ENCODE results near the gene EVI5.

EVI5 gene

DNA sequence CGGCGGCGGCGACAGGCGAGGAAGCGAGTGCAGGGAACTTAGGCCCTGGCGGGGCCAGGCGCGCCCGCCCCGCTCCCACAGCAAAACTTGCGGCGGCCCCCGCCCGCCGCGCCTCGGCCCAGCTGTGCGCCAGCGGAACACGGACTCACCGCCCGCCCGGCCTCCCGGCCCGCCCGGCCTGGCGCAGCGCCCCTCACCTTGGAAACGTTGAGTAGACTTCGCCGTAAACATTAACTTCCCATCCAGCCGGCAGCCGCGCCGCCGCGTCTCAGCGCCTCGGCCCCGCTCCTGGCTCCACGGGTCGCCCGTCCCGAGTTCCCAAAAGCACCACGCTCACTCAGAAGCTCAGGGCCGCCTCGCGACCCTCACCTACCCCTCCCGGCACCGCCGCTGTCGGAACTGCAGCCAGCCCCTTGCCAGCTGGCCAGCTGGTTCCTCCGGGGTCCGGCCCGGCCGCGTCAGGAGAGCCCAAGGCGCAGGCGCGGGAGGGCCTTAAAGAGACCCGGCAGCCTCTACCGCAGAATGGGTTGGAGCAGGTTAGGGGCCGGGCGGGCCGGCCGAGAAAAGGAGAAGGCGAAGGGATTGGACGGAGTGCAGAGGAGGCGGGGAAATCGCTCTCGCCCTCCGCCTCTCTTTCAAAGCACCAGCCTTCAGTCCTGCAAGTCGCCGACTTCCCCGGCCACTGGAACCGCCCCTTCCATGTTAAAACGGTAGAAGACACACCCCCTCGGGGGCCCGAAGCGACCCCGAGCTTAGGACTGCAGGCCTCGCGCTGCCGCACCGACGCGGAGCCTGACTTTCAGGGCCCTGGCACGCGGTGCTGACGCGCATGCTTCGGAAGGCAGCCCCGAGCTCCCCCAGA is at the start of gene EVI5:
Gene EVI5 (minus strand): TSS at position 470 of the 862 bp plus-strand sequence. CDS start 48,562 bp downstream, outside the sequence.
- peak within 1 kb of the TSS; percentile 93 for H3K27ac Mint-ChIP-seq
- peaks cover 23% of the 10 kb centered on the region for H3K4me1 Mint-ChIP-seq
- H3K36me3 Mint-ChIP-seq (ENCODE audit: low read depth) = peaks cover 15% of the 10 kb centered on the region
- H3K9me3 Mint-ChIP-seq = peaks cover 9% of the 10 kb centered on the region
- H3K4me3 Mint-ChIP-seq = peak within 1 kb of the TSS; percentile 93
- TF ChIP-seq, protein P1, sequence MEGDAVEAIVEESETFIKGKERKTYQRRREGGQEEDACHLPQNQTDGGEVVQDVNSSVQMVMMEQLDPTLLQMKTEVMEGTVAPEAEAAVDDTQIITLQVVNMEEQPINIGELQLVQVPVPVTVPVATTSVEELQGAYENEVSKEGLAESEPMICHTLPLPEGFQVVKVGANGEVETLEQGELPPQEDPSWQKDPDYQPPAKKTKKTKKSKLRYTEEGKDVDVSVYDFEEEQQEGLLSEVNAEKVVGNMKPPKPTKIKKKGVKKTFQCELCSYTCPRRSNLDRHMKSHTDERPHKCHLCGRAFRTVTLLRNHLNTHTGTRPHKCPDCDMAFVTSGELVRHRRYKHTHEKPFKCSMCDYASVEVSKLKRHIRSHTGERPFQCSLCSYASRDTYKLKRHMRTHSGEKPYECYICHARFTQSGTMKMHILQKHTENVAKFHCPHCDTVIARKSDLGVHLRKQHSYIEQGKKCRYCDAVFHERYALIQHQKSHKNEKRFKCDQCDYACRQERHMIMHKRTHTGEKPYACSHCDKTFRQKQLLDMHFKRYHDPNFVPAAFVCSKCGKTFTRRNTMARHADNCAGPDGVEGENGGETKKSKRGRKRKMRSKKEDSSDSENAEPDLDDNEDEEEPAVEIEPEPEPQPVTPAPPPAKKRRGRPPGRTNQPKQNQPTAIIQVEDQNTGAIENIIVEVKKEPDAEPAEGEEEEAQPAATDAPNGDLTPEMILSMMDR (IDR thresholded peaks at IDR 0.05) = no peak
- peak; percentile 94 for DNase-seq
- H3K27me3 Mint-ChIP-seq (ENCODE audit: low read depth, poor library complexity) = peaks cover 20% of the 10 kb centered on the region

DNA sequence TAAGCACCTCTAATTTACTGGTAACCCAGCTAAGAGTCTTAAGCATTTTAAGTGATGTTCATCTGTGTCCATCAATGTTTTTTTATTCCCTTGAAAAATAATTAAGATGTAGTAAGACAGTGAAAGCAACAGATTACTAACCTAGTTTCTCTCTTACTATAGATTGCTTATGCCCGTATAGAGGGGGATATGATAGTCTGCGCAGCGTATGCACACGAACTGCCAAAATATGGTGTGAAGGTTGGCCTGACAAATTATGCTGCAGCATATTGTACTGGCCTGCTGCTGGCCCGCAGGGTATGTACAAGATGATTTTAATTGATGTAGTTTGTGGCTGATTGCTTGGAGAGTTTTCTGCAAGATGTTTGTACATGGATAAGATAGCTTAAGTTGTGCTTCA is 49.7 kb upstream of the EVI5 start:
- Mint-ChIP-seq H3K27ac (peak overlapping the region; percentile 96), H3K9me3 (no peaks in the 10 kb centered on the region), H3K4me3 (peak overlapping the region; percentile 100), H3K36me3 (ENCODE audit: low read depth) (peaks cover 62% of the 10 kb centered on the region), H3K4me1 (peaks cover 57% of the 10 kb centered on the region), H3K27me3 (ENCODE audit: low read depth, poor library complexity) (no peaks in the 10 kb centered on the region)
- no peak for DNase-seq
- TF ChIP-seq, protein P1 (IDR thresholded peaks at IDR 0.05) = no peak

DNA sequence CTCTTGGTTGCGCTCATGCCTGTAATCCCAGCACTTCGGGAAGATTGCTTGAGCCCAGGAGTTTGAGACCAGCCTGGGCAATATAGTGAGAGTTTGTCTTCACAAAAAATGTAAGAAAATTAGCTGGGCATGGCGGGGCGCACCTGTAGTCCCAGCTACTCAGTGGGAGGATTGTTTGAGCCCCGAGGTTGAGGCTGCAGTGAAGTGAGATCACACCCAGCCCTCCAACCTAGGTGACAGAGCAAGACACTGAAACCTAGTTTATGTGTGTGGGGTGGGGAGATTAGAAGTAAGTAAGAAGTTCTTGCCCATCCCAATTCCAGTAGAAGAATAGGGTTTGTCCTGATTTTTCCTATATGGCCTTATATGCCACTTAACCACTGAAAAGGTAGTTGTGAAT is 48.9 kb upstream of the EVI5 start:
- H3K4me3 Mint-ChIP-seq = peak overlapping the region; percentile 100
- no peaks in the 10 kb centered on the region for H3K9me3 Mint-ChIP-seq
- no peak for DNase-seq
- TF ChIP-seq, protein P1 (IDR thresholded peaks at IDR 0.05) = no peak
- H3K27ac Mint-ChIP-seq = peak overlapping the region; percentile 93
- H3K27me3 Mint-ChIP-seq (ENCODE audit: low read depth, poor library complexity) = no peaks in the 10 kb centered on the region
- H3K36me3 Mint-ChIP-seq (ENCODE audit: low read depth) = peaks cover 56% of the 10 kb centered on the region
- peaks cover 57% of the 10 kb centered on the region for H3K4me1 Mint-ChIP-seq

DNA sequence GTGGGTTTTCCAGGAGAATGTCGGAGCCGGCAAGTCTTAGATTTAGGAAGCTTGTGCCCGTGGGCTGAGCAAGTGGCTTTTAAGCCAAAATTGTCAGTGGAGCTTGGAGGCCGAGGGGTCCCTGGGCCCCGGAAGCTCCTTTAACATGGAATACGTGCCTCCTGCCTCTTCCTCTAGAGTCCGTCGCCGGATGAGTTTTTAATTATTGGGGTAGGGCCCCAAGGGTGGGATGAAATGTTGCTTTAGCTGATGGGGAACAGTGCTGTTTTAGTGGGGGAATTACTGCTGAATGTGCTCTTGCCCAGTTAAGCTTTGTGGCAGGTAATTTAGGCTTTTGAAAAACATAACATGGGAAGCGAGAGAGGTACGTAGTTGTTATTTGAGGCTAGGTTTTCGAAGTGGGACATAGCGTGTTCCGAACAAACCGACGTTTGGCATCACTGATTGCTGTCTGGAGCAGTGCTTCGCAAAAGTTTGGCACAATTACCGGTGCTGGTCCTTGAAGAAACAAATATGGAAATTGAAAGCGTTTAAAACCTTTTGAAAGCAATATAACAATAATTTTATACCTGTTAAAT is 47.7 kb upstream of the EVI5 start:
- H3K9me3 Mint-ChIP-seq = no peaks in the 10 kb centered on the region
- DNase-seq = no peak
- H3K27ac Mint-ChIP-seq = peak overlapping the region; percentile 100
- no peaks in the 10 kb centered on the region for H3K27me3 Mint-ChIP-seq (ENCODE audit: low read depth, poor library complexity)
- TF ChIP-seq, protein P1 (IDR thresholded peaks at IDR 0.05) = no peak
- peaks cover 49% of the 10 kb centered on the region for H3K4me1 Mint-ChIP-seq
- peak overlapping the region; percentile 100 for H3K4me3 Mint-ChIP-seq
- H3K36me3 Mint-ChIP-seq (ENCODE audit: low read depth) = peaks cover 45% of the 10 kb centered on the region

DNA sequence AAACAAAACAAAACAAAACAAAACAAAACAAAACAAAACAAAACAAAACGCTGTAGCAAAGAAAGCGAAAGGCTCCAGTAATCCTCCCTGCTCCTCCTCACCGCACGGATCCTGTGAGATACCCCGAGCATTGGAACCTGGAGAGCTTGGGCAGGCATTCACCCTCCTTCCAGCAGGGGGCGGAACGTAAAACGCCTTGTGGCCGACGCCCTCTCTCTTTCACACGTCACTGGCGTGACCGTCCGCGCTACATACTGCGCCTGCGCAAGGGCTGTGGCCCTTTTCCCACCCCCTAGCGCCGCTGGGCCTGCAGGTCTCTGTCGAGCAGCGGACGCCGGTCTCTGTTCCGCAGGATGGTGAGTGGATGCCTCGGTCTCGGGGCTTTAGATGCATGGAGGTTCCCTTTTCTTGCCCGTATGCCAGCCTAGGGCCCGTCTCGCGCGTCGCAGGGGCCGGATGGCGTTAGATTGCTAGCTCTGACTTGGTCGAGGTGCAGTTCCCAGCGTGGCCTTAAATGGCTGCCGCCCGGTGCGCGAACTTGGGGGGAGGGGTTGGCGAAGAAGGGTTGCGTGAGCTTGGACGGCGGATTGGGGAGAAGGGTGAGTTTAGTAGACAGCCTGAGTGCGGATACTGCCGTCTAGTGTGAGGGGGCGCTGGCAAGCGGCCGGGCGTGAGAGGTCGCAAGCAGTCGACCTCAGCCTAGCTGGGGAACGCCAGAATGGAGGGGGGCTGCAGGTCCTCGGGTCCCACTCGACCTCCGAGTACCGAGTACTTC is 47.0 kb upstream of the EVI5 start, which contains the start of gene RPL5:
Gene RPL5 (plus strand): TSS at position 279 of the 775 bp plus-strand sequence. CDS start 75 bp downstream, at position 354.
- H3K9me3 Mint-ChIP-seq = no peaks in the 10 kb centered on the region
- peak; percentile 97 for DNase-seq
- TF ChIP-seq, protein P1 (IDR thresholded peaks at IDR 0.05) = peak; percentile 89
- H3K27me3 Mint-ChIP-seq (ENCODE audit: low read depth, poor library complexity) = no peaks in the 10 kb centered on the region
- peak within 1 kb of the TSS; percentile 100 for H3K27ac Mint-ChIP-seq
- peak within 1 kb of the TSS; percentile 100 for H3K4me3 Mint-ChIP-seq
- peaks cover 39% of the 10 kb centered on the region for H3K36me3 Mint-ChIP-seq (ENCODE audit: low read depth)
- peaks cover 42% of the 10 kb centered on the region for H3K4me1 Mint-ChIP-seq

Data from nephron progenitor cell (in vitro differentiated cells).